H1 (cell line): ENCODE measurements around the gene CTPS2.

Source experiments
- CEBPB ChIP-seq: IDR thresholded peaks from 2 replicates; pipeline ENCODE4 v1.6.1; 2012; ENCODE audit warnings: low read depth, low read length
- EZH2 ChIP-seq: fragments of 200-600 bp; sonication (generic); IDR thresholded peaks from 2 replicates; pipeline ENCODE4 v1.7.1; 2012; ENCODE audit warnings: low read depth, mild to moderate bottlenecking, moderate library complexity, low read length, inconsistent platforms; ENCODE audit not compliant: severe bottlenecking
- GABPA ChIP-seq: IDR thresholded peaks from 2 replicates; pipeline ENCODE4 v1.6.1; 2011; ENCODE audit warnings: mild to moderate bottlenecking, low read length, moderate library complexity, borderline replicate concordance; ENCODE audit not compliant: insufficient read depth
- POLR2AphosphoS5 ChIP-seq: IDR thresholded peaks from 2 replicates; pipeline ENCODE4 v1.6.1; 2011; ENCODE audit warnings: low read depth, low read length
- POU5F1 ChIP-seq: IDR thresholded peaks from 2 replicates; pipeline ENCODE4 v1.6.1; 2011; ENCODE audit warnings: low read depth, mild to moderate bottlenecking, low read length, moderate library complexity
- RNF2 ChIP-seq: fragments of 200-900, 300-1000 bp; sonication (generic); IDR thresholded peaks from 2 replicates; pipeline ENCODE4 v1.7.1; 2016; ENCODE audit warnings: borderline replicate concordance, low read depth, mild to moderate bottlenecking, antibody characterized with exemption, low read length; ENCODE audit not compliant: poor library complexity, severe bottlenecking; ENCODE audit errors: missing control alignments
- SIN3A ChIP-seq, 2 experiments: IDR thresholded peaks in 1 of 2; conservative IDR thresholded peaks in 1 of 2; 2 replicates each; pipeline ENCODE4 v1.6.1; 2011 to 2012; ENCODE audit warnings: low read length in 2 of 2, improper control_type of control experiment in 1 of 2, low read depth in 1 of 2, mild to moderate bottlenecking in 1 of 2
- SIX5 ChIP-seq: IDR thresholded peaks from 2 replicates; pipeline ENCODE4 v1.6.1; 2011; ENCODE audit warnings: mild to moderate bottlenecking, low read depth, low read length
- SRF ChIP-seq: IDR thresholded peaks from 2 replicates; pipeline ENCODE4 v1.6.1; 2011; ENCODE audit warnings: mild to moderate bottlenecking, low read depth, low read length, moderate library complexity
- TAF1 ChIP-seq: IDR thresholded peaks from 2 replicates; pipeline ENCODE4 v1.6.1; 2011; ENCODE audit warnings: mild to moderate bottlenecking, low read depth, low read length
- TF ChIP-seq, protein P1 (sequence below), 3 experiments: IDR thresholded peaks; 1 replicate in 2 of 3; 2 replicates in 1 of 3; pipeline versions ENCODE4 v1.5.1 to v1.6.1; 2011; ENCODE audit warnings: low read length in 3 of 3, mild to moderate bottlenecking in 3 of 3, inconsistent platforms in 2 of 3, low read depth in 1 of 3, moderate library complexity in 1 of 3; ENCODE audit not compliant: insufficient read depth in 1 of 3; ENCODE audit errors: control extremely low read depth in 1 of 3

GRCh38 chrX:16745102-16745501, 32.6 kb upstream of the CTPS2 start:
- TF ChIP-seq, protein P1, sequence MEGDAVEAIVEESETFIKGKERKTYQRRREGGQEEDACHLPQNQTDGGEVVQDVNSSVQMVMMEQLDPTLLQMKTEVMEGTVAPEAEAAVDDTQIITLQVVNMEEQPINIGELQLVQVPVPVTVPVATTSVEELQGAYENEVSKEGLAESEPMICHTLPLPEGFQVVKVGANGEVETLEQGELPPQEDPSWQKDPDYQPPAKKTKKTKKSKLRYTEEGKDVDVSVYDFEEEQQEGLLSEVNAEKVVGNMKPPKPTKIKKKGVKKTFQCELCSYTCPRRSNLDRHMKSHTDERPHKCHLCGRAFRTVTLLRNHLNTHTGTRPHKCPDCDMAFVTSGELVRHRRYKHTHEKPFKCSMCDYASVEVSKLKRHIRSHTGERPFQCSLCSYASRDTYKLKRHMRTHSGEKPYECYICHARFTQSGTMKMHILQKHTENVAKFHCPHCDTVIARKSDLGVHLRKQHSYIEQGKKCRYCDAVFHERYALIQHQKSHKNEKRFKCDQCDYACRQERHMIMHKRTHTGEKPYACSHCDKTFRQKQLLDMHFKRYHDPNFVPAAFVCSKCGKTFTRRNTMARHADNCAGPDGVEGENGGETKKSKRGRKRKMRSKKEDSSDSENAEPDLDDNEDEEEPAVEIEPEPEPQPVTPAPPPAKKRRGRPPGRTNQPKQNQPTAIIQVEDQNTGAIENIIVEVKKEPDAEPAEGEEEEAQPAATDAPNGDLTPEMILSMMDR (IDR thresholded peaks at IDR 0.05; ENCODE audit: control extremely low read depth in 1 of 3, insufficient read depth in 1 of 3, low read depth in 1 of 3, low read length in 3 of 3) = no peak
- TF ChIP-seq SIX5 = no peak
- no peak for TF ChIP-seq POU5F1
- TF ChIP-seq TAF1 = no peak
- TF ChIP-seq RNF2 = no peak
- no peak for TF ChIP-seq CEBPB
- no peak for TF ChIP-seq POLR2AphosphoS5
- no peak for TF ChIP-seq GABPA
- TF ChIP-seq SIN3A (conservative IDR thresholded peaks at IDR 0.05 in 1 of 2, IDR thresholded peaks at IDR 0.05 in 1 of 2; ENCODE audit: low read depth in 1 of 2, low read length in 2 of 2) = no peak
- TF ChIP-seq SRF = no peak
- no peak for TF ChIP-seq EZH2
